ENCODE results near the gene FDXACB1. TPM values are rescaled to one million over a fixed set of nuclear protein-coding genes. Genes with fewer than 3 reads are reported as not detected.

The FDXACB1 gene
- total and polyA plus RNA-seq, 9 of the 15 experiments (the other 6 are each of a cell fraction or from before 2014, with no cell fraction given): 3.2 to 7.5 (median 5.3) TPM

GRCh38 chr11:111870886-111871692 is 7.9 kb downstream of the FDXACB1 start, which contains the start of gene ALG9 (continued):
- no peak for TF ChIP-seq CHD7 (IDR thresholded peaks at IDR 0.05; ENCODE audit: low read depth, low read length)
- peak; percentile 21; the same call in 1 of the 2 replicates for TF ChIP-seq EP300 (IDR thresholded peaks at IDR 0.05; ENCODE audit: low read length)
- no peak for TF ChIP-seq ZNF263 (CRISPR knock-in tag; IDR thresholded peaks at IDR 0.05; ENCODE audit: borderline replicate concordance)
- TF ChIP-seq SREBF2 (CRISPR knock-in tag; IDR thresholded peaks at IDR 0.05): no peak
- no peak for TF ChIP-seq ZNF3 (CRISPR knock-in tag; IDR thresholded peaks at IDR 0.05)
- no peak for TF ChIP-seq HNRNPH1 (optimal IDR thresholded peaks at IDR 0.05; ENCODE audit: low read depth, low read length)
- no peak for TF ChIP-seq NFXL1 (CRISPR knock-in tag; IDR thresholded peaks at IDR 0.05)
- TF ChIP-seq HLTF (IDR thresholded peaks at IDR 0.05): no peak
- TF ChIP-seq ZNF197 (CRISPR knock-in tag; IDR thresholded peaks at IDR 0.05; ENCODE audit: low read depth): no peak
- no peak for TF ChIP-seq PRDM10 (IDR thresholded peaks at IDR 0.05; ENCODE audit: partially characterized antibody)
- no peak for TF ChIP-seq NCOR1 (IDR thresholded peaks at IDR 0.05)
- TF ChIP-seq ELF2 (CRISPR knock-in tag; IDR thresholded peaks at IDR 0.05): peak; percentile 10; the same call in 1 of the 2 replicates
- no peak; the same call in 1 of the 2 replicates for TF ChIP-seq CREM (IDR thresholded peaks at IDR 0.05; ENCODE audit: low read depth)
- TF ChIP-seq POLR2A (conservative IDR thresholded peaks at IDR 0.05): peak; percentile 82
- TF ChIP-seq SIN3B (IDR thresholded peaks at IDR 0.05; ENCODE audit: low read depth): peak; percentile 81

Data from K562 (cell line).